Memory B cell (primary cell): Measurements from ENCODE around the gene UPK3BL2.
A peak's percentile ranks its signal among the peaks of the same experiment; 100 is the strongest.
"Not testable (repeated sequence)": the region's sequence is repeated elsewhere in the genome, so short reads cannot be mapped to it uniquely, and the experiment has no call there.

Experiments
- ATAC-seq: fragments of 150-1000 bp; cut with Tn5 transposase; 2 replicates; pipeline ENCODE4 v1.10.0; 2021; ENCODE audit warnings: low read depth, mild to moderate bottlenecking, moderate library complexity
- DNase-seq, 2 donors: peaks; one replicate each; pipeline ENCODE4 v3.0.0; 2022; ENCODE audit warnings: low spot score in 2 of 2
- H3K27ac Mint-ChIP-seq: one replicate; pipeline ENCODE4 v1.8.0; 2022; ENCODE audit warnings: mild to moderate bottlenecking, moderate library complexity, mixed read lengths
- H3K27me3 Mint-ChIP-seq: one replicate; pipeline ENCODE4 v1.8.0; 2022; ENCODE audit warnings: mixed read lengths
- H3K36me3 Mint-ChIP-seq: one replicate; pipeline ENCODE4 v1.8.0; 2022; ENCODE audit warnings: mild to moderate bottlenecking, mixed read lengths
- H3K4me1 Mint-ChIP-seq: one replicate; pipeline ENCODE4 v1.8.0; 2022; ENCODE audit warnings: mixed read lengths
- H3K4me3 Mint-ChIP-seq: one replicate; pipeline ENCODE4 v1.8.0; 2022; ENCODE audit warnings: mild to moderate bottlenecking, moderate library complexity, mixed read lengths
- H3K9me3 Mint-ChIP-seq: one replicate; pipeline ENCODE4 v1.8.0; 2022; ENCODE audit warnings: mixed read lengths

UPK3BL2 gene

GRCh38 chr7:102515889-102516288 is 27.6 kb downstream of the UPK3BL2 start:
- H3K4me3 Mint-ChIP-seq, DNase-seq, H3K36me3 Mint-ChIP-seq, H3K27ac Mint-ChIP-seq, ATAC-seq, H3K9me3 Mint-ChIP-seq, H3K27me3 Mint-ChIP-seq, H3K4me1 Mint-ChIP-seq: not testable (repeated sequence)

GRCh38 chr7:102514881-102515721 is 28.4 kb downstream of the UPK3BL2 start:
- not testable (repeated sequence) for H3K36me3 Mint-ChIP-seq, DNase-seq, H3K27ac Mint-ChIP-seq, H3K4me3 Mint-ChIP-seq, H3K9me3 Mint-ChIP-seq, H3K4me1 Mint-ChIP-seq, H3K27me3 Mint-ChIP-seq
- peak; percentile 42 for ATAC-seq

DNA sequence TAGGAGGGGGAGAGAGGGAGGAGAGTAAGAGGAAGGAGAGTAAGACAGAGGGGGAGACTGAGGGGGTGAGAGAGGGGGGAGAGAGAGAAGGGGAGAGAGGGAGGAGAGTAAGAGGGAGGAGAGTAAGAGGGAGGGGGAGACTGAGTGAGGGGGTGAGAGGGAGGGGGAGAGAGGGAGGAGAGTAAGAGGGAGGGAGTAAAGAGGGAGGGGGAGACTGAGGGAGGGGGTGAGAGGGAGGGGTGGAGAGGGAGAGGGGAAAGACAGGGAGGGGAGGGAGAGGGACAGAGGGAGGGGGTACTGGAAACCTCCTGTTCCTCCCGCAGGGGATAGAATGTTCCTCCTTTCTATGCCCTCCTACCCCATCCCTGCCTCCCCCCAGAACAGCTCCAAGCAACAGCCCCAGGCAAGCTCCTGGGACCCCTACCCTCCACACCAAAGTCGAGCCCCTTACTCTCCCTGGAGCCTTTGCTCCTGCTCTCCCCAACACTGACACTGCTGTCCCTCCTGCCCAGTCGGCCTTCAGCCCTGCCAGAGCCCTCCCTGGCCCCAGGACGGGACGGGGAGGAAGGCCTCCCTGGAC is 30.8 kb downstream of the UPK3BL2 start:
- H3K4me3 Mint-ChIP-seq, result peak overlapping the region; percentile 50
- not testable (repeated sequence) for H3K36me3 Mint-ChIP-seq, H3K4me1 Mint-ChIP-seq, ATAC-seq, H3K27me3 Mint-ChIP-seq, H3K27ac Mint-ChIP-seq, H3K9me3 Mint-ChIP-seq
- peak in 1 of 2 donors; percentile 46 for DNase-seq

DNA sequence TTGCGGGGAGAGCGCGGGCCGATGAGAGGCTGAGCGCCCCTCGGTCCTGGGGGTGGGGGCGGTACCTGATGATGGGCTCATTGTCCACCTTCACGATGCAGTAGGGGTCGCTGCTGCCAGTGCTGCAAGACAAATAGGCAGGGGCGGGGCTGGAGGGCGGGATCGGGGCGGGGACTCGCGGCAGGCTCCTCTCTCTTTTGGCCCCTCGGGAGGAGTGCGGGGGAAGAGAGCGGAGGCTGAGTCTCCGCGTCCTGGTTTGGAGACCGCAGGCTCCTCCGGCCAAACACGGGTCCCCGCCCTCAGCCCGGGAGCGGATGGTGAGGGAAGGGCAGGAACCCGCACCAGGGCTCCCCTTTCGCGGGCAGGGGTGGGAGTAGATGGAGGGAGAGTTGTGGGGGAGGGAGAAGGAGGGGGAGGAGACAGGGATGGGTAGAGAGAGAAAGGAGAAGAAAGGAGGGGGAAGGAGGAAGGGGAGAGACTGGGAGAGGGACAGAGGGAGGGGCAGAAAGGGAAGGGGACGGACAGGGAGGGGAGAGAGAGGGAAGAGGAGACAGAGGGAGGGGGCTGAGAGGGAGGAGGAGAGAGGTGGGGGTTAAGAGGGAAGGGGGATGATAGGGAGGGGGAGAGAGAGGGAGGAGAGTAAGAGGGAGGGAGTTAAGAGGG is 31.5 kb downstream of the UPK3BL2 start:
- peak; percentile 51 for ATAC-seq
- not testable (repeated sequence) for H3K27me3 Mint-ChIP-seq, H3K36me3 Mint-ChIP-seq, H3K4me1 Mint-ChIP-seq, H3K27ac Mint-ChIP-seq, DNase-seq, H3K9me3 Mint-ChIP-seq
- peak overlapping the region; percentile 50 for H3K4me3 Mint-ChIP-seq

- not testable (repeated sequence) for H3K4me3 Mint-ChIP-seq, H3K27ac Mint-ChIP-seq, ATAC-seq, H3K36me3 Mint-ChIP-seq, H3K27me3 Mint-ChIP-seq, H3K9me3 Mint-ChIP-seq, DNase-seq, H3K4me1 Mint-ChIP-seq
Measured at GRCh38 chr7:102510575-102510974, 32.9 kb downstream of the UPK3BL2 start.

DNA sequence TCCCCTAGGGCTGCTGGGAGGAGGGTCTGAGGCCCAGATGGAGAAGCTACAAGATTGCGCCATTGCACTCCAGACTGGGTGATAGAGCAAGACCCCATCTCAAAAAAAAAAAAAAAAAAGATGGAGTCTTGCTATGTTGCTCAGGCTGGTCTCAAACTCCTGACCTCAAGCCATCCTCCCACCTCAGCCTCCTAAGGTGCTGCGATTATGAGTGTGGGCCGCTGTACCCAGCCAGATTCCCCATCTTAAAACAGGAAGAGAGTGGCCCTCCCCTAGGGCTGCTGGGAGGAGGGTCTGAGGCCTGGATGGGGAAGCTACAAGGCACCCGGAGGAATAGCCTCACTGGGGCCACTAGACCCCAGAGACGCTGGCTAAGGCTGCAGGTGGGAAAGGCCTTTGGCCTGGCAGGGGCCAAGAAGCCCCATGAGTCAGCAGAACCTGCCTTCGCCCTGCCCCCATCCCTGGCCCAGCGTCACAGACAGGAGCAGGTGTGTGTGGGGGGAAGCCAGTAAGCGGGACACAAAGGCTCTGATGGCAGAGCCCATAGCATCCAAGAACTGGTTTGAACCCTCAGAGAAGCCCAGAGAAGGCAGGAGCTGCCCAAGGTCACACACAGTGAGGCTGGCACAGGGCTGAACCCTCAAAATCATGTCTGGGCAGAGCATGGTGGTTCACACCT is 35.9 kb downstream of the UPK3BL2 start:
- H3K4me3 Mint-ChIP-seq, ATAC-seq, H3K27ac Mint-ChIP-seq, H3K4me1 Mint-ChIP-seq, H3K27me3 Mint-ChIP-seq, DNase-seq, H3K36me3 Mint-ChIP-seq, H3K9me3 Mint-ChIP-seq: not testable (repeated sequence)

GRCh38 chr7:102505298-102506185 is 38.0 kb downstream of the UPK3BL2 start:
- not testable (repeated sequence) for H3K9me3 Mint-ChIP-seq, H3K36me3 Mint-ChIP-seq, H3K4me1 Mint-ChIP-seq, H3K27ac Mint-ChIP-seq, ATAC-seq, H3K27me3 Mint-ChIP-seq, DNase-seq, H3K4me3 Mint-ChIP-seq

- ATAC-seq, H3K4me3 Mint-ChIP-seq, DNase-seq, H3K4me1 Mint-ChIP-seq, H3K27me3 Mint-ChIP-seq, H3K36me3 Mint-ChIP-seq, H3K27ac Mint-ChIP-seq, H3K9me3 Mint-ChIP-seq: not testable (repeated sequence)
Measured at GRCh38 chr7:102503141-102503540, 40.4 kb downstream of the UPK3BL2 start.

GRCh38 chr7:102498321-102498720 is 45.2 kb downstream of the UPK3BL2 start:
- H3K9me3 Mint-ChIP-seq, ATAC-seq, DNase-seq, H3K4me1 Mint-ChIP-seq, H3K36me3 Mint-ChIP-seq, H3K4me3 Mint-ChIP-seq, H3K27ac Mint-ChIP-seq, H3K27me3 Mint-ChIP-seq: not testable (repeated sequence)

GRCh38 chr7:102497308-102497707 is 46.2 kb downstream of the UPK3BL2 start:
- ATAC-seq, H3K36me3 Mint-ChIP-seq, H3K4me1 Mint-ChIP-seq, H3K9me3 Mint-ChIP-seq, H3K27me3 Mint-ChIP-seq, H3K4me3 Mint-ChIP-seq, H3K27ac Mint-ChIP-seq, DNase-seq: not testable (repeated sequence)

DNA sequence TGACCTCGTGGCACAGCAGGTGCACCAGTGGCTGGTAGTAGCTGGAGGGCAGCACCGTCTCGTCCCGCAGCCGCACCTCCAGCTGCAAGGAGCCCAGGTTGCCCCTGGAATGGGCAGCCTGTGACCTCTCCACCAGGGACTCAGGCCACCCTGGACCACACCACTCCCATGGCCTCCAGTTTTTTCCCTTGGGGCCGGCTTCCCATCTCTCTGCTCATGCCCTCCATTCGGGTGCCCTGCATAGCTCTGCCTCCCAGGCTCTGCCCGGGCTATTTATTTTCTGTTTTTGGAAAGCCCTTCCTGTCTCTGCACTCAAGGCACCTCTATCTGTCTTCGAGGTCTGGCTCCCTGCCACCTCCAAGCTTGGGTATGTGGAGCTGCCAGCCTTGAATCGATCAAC is 46.6 kb downstream of the UPK3BL2 start:
- H3K4me3 Mint-ChIP-seq, ATAC-seq, H3K36me3 Mint-ChIP-seq, DNase-seq, H3K9me3 Mint-ChIP-seq, H3K4me1 Mint-ChIP-seq, H3K27me3 Mint-ChIP-seq, H3K27ac Mint-ChIP-seq: not testable (repeated sequence)

DNA sequence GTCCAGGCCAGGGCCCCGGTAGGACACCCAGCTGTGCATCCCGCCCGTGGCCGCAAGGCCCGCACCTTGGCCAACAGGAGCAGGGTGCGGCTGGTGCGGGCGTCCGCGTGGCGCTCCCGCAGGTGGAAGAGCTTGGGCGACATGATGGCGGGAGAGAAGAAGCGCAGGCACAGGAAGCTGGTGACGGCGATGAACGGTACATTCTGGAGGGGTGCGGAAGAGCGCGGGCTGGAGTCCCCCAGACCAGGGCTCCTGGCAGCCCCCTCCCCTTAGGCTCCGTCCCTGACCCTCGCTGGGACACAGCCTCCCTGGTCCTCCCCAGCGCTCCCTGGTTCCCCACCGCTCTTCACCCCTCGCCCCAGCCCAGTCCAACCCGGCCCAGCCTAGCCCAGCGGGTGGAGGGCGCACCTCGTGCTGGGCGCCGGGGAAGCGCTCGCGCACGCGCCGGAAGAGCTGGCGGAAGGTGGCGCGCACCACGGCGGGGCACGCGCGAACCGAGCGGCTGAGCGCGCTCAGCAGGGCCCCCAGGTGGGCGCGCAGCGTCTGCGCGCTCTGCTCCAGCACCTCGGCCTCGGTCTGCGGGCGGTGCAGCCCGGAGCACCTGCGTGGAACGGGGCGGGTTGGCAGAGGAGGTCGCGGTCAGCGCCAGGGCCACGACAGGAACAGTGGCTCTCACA is 48.9 kb downstream of the UPK3BL2 start:
- not testable (repeated sequence) for H3K4me1 Mint-ChIP-seq, H3K36me3 Mint-ChIP-seq, H3K27ac Mint-ChIP-seq, H3K9me3 Mint-ChIP-seq, H3K4me3 Mint-ChIP-seq, DNase-seq, H3K27me3 Mint-ChIP-seq
- ATAC-seq, result peak; percentile 75

- not testable (repeated sequence) for ATAC-seq
Measured at GRCh38 chr7:102494026-102494425, 49.5 kb downstream of the UPK3BL2 start.

More at GRCh38 chr7:102494026-102494425, 49.5 kb downstream of the UPK3BL2 start:
- not testable (repeated sequence) for H3K27me3 Mint-ChIP-seq, H3K4me1 Mint-ChIP-seq, H3K4me3 Mint-ChIP-seq, H3K9me3 Mint-ChIP-seq, DNase-seq, H3K27ac Mint-ChIP-seq, H3K36me3 Mint-ChIP-seq
